SHP77 treated with DMSO at 0.1 percent for 48 hours (cell line): ENCODE measurements around the gene FOCAD.
"Not testable (repeated sequence)": the region's sequence is repeated elsewhere in the genome, so short reads cannot be mapped to it uniquely, and the experiment has no call there.

Experiments
- DNase-seq: peaks from one replicate; lab custom pipeline; 2025; lab: John Stamatoyannopoulos, UW

FOCAD gene

GRCh38 chr9:20973246-20973947 lies 289.3 kb downstream of the FOCAD start:
- DNase-seq = not testable (repeated sequence)

- DNase-seq = not testable (repeated sequence)
These were observed 290.3 kb downstream of the FOCAD start for GRCh38 chr9:20974191-20974938.

- no peak for DNase-seq
These were observed 294.2 kb downstream of the FOCAD start for GRCh38 chr9:20978249-20978648.

- DNase-seq = no peak
These were observed 296.9 kb downstream of the FOCAD start for GRCh38 chr9:20980832-20981455.

GRCh38 chr9:20981486-20981885 lies 297.4 kb downstream of the FOCAD start:
- no peak for DNase-seq

- DNase-seq = no peak
These were observed 300.4 kb downstream of the FOCAD start for GRCh38 chr9:20984506-20984905.

- DNase-seq = no peak
These were observed 302.0 kb downstream of the FOCAD start for GRCh38 chr9:20985851-20986600.

GRCh38 chr9:20987521-20987920 lies 303.5 kb downstream of the FOCAD start:
- DNase-seq = no peak

- DNase-seq = no peak
These were observed 304.0 kb downstream of the FOCAD start for GRCh38 chr9:20988061-20988460.

GRCh38 chr9:20988671-20989315 lies 304.7 kb downstream of the FOCAD start:
- no peak for DNase-seq

GRCh38 chr9:20989923-20990341 lies 305.9 kb downstream of the FOCAD start:
- DNase-seq = no peak

- DNase-seq = no peak
These were observed 306.8 kb downstream of the FOCAD start for GRCh38 chr9:20990867-20991266.

- no peak for DNase-seq
These were observed 310.4 kb downstream of the FOCAD start for GRCh38 chr9:20994486-20994885.

GRCh38 chr9:20995616-20996015 lies 311.6 kb downstream of the FOCAD start:
- no peak for DNase-seq

GRCh38 chr9:20996809-20997208 lies 312.8 kb downstream of the FOCAD start:
- no peak for DNase-seq

- no peak for DNase-seq
These were observed 313.5 kb downstream of the FOCAD start for GRCh38 chr9:20997503-20998076.

GRCh38 chr9:21001581-21001980 lies 317.5 kb downstream of the FOCAD start:
- no peak for DNase-seq

GRCh38 chr9:21002040-21002439 lies 318.0 kb downstream of the FOCAD start:
- DNase-seq = no peak

GRCh38 chr9:21015129-21015815 lies 331.2 kb downstream of the FOCAD start:
- no peak for DNase-seq

GRCh38 chr9:21015995-21016394 lies 331.9 kb downstream of the FOCAD start:
- DNase-seq = no peak
